Smooth muscle cell (in vitro differentiated cells): ENCODE measurements around the gene RASL10A. TPM values are rescaled to one million over a fixed set of nuclear protein-coding genes. Genes with fewer than 3 reads are reported as not detected.
"Not testable (repeated sequence)": the region's sequence is repeated elsewhere in the genome, so short reads cannot be mapped to it uniquely, and the experiment has no call there.

Experiments used
- DNase-seq: peaks from one replicate; lab custom pipeline; 2025; ENCODE audit not compliant: unreplicated experiment; lab: John Stamatoyannopoulos, UW
- H2AFZ ChIP-seq: fragments of 200-600 bp; sonication (generic); 2 replicates; pipeline ENCODE4 v1.6.0; 2016; ENCODE audit warnings: antibody characterized with exemption, low read depth, mild to moderate bottlenecking
- H3F3A ChIP-seq: fragments of 200-600 bp; sonication (generic); 2 replicates; pipeline ENCODE4 v1.6.0; 2017; ENCODE audit warnings: antibody characterized with exemption, low read depth
- H3K27ac ChIP-seq: fragments of 200-600 bp; sonication (generic); 2 replicates; pipeline ENCODE4 v1.5.1; 2016; ENCODE audit warnings: low read depth, mild to moderate bottlenecking
- H3K27me3 ChIP-seq: fragments of 200-600 bp; sonication (generic); 2 replicates; pipeline ENCODE4 v1.6.1; 2016; ENCODE audit warnings: low read depth, mild to moderate bottlenecking
- H3K36me3 ChIP-seq: fragments of 200-600 bp; sonication (generic); 2 replicates; pipeline ENCODE4 v1.5.1; 2016; ENCODE audit warnings: low read depth
- H3K4me1 ChIP-seq: fragments of 200-600 bp; sonication (generic); 2 replicates; pipeline ENCODE4 v1.5.1; 2016; ENCODE audit warnings: low read depth
- H3K4me2 ChIP-seq: fragments of 200-600 bp; sonication (generic); 2 replicates; pipeline ENCODE4 v1.6.0; 2016; ENCODE audit warnings: mild to moderate bottlenecking
- H3K4me3 ChIP-seq: fragments of 200-600 bp; sonication (generic); 2 replicates; pipeline ENCODE4 v1.5.1; 2016; ENCODE audit warnings: mild to moderate bottlenecking
- H3K79me2 ChIP-seq: fragments of 200-600 bp; sonication (generic); 2 replicates; pipeline ENCODE4 v1.6.0; 2016; ENCODE audit warnings: low read depth, mild to moderate bottlenecking
- H3K9ac ChIP-seq: fragments of 200-600 bp; sonication (generic); 2 replicates; pipeline ENCODE4 v1.6.0; 2016; ENCODE audit warnings: low read depth
- H3K9me3 ChIP-seq: fragments of 200-600 bp; sonication (generic); replicated peaks from 2 replicates; pipeline ENCODE4 v1.5.1; 2016; ENCODE audit warnings: low read depth
- H4K20me1 ChIP-seq: fragments of 200-600 bp; sonication (generic); 2 replicates; pipeline ENCODE4 v1.6.0; 2016; ENCODE audit warnings: low read depth
- CTCF ChIP-seq: fragments of 200-600 bp; sonication (generic); IDR thresholded peaks from 2 replicates; pipeline ENCODE4 v1.5.1; 2017; ENCODE audit warnings: borderline replicate concordance, mild to moderate bottlenecking, antibody characterized with exemption; ENCODE audit not compliant: insufficient read depth, poor library complexity, severe bottlenecking
- WGBS: methylation state at CpG from one replicate; pipeline ENCODE4 v1.1.7; 2016; ENCODE audit warnings: low lambda C conversion rate; 5-methylcytosine and 5-hydroxymethylcytosine counted together
- polyA plus RNA-seq: library from polyadenylated mRNA; unstranded; fragments of >200 nt; fragmentation: Nextera tagmentation; extraction: Ambion mirVana; gene quantifications from 2 replicates; pipeline ENCODE4 v1.2.1, GENCODE V29; 2016
- total RNA-seq: library from RNA; depleted of rRNA; stranded (reverse); fragments of >200 nt; gene quantifications from 2 replicates; pipeline ENCODE4 v1.2.3, GENCODE V29; 2014

RASL10A gene
- total and polyA plus RNA-seq, 2 experiments from 2014 or later: not detected

DNA sequence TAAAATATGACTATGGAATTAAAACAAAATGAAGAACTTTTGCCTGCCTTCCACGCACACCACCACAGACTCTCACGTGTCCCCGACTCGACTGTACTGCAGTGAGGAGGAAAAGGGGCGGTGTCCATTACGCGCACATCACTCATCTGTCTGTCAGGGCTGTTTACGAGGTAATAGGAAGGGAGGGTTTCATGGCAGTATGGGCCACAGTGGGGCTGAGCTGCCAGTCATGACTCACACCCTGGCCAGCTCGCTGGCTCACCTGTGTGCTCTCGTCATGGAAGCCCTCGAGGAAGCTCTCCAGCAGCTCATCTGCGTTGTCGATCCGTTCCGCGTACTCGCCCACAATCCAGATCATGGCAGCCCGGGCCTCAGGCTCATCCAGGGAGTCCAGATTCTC lies 33.5 kb upstream of the RASL10A start:
- H2AFZ ChIP-seq: no peak overlapping the region
- H3K27me3 ChIP-seq: no peaks in the 10 kb centered on the region
- DNase-seq: no peak
- no peaks in the 10 kb centered on the region for H3K9me3 ChIP-seq
- H3K4me3 ChIP-seq: no peak overlapping the region
- no peaks in the 10 kb centered on the region for H3F3A ChIP-seq
- TF ChIP-seq CTCF: no peak
- peaks cover 9% of the 10 kb centered on the region for H3K36me3 ChIP-seq
- no peaks in the 10 kb centered on the region for H3K4me1 ChIP-seq
- H3K79me2 ChIP-seq: no peaks in the 10 kb centered on the region
- WGBS: 88% methylated on average over 18 of the region's 18 CpGs
- no peaks in the 10 kb centered on the region for H4K20me1 ChIP-seq
- H3K4me2 ChIP-seq: no peak overlapping the region
- H3K27ac ChIP-seq: no peak overlapping the region
- H3K9ac ChIP-seq: no peak overlapping the region

DNA sequence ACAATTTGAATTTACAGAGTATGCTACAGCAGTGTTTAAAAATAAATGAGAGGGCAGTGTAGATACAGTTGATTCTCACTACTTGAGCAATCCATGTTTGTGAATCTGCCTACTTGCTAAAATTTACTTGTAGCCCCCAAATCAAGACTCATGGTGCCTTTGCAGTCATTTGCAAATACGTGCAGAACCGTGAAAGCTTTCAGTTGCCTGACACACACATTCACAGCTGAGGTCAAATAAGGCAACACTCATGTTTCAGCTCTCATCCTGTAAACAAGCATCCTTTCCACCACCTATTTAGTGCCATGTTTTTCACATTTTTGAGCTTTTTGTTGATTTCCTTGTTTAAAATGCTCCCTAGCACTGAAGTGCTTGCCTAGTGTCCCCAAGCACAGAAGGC lies 32.5 kb upstream of the RASL10A start:
- Histone ChIP-seq H3K36me3 (peaks cover 9% of the 10 kb centered on the region), H3K79me2 (no peaks in the 10 kb centered on the region), H3K27me3 (no peaks in the 10 kb centered on the region), H2AFZ (no peak overlapping the region), H3K9me3 (no peaks in the 10 kb centered on the region), H3K27ac (no peak overlapping the region), H3K4me2 (no peak overlapping the region), H3K4me3 (no peak overlapping the region), H4K20me1 (no peaks in the 10 kb centered on the region), H3K9ac (no peak overlapping the region), H3K4me1 (no peaks in the 10 kb centered on the region), H3F3A (no peaks in the 10 kb centered on the region)
- 96% methylated on average over 2 of the region's 2 CpGs for WGBS
- no peak for DNase-seq
- no peak for TF ChIP-seq CTCF

DNA sequence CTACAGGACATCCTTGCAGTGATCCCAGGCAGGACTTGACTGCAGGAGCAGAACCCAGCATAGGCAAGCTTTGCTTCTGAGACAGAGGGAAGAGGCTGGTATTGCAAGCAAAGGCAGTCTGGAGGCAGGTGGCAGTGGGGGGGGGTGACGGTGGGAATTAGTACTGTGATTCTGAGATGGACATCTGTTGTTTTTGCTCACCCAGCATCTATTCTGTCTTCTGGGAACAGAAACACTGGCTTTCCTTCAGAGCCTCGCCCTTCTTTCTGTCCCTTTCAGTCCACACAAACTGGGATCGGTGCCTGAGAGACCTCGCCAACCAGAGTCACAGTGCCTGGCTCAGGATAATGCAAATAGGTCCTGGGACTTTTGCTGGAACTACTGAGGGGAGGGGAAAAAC lies 31.2 kb upstream of the RASL10A start:
- no peak overlapping the region for H3K27ac ChIP-seq
- no peak overlapping the region for H3K9ac ChIP-seq
- H3K27me3 ChIP-seq: no peaks in the 10 kb centered on the region
- 91% methylated on average over 4 of the region's 4 CpGs for WGBS
- TF ChIP-seq CTCF: no peak
- no peaks in the 10 kb centered on the region for H3K9me3 ChIP-seq
- H3K4me2 ChIP-seq: no peak overlapping the region
- H3K4me3 ChIP-seq: no peak overlapping the region
- H4K20me1 ChIP-seq: no peaks in the 10 kb centered on the region
- H3K36me3 ChIP-seq: peaks cover 9% of the 10 kb centered on the region
- no peaks in the 10 kb centered on the region for H3K79me2 ChIP-seq
- DNase-seq: no peak
- H3K4me1 ChIP-seq: no peaks in the 10 kb centered on the region
- H2AFZ ChIP-seq: no peak overlapping the region
- no peaks in the 10 kb centered on the region for H3F3A ChIP-seq

- H3K79me2 ChIP-seq: no peaks in the 10 kb centered on the region
- H3F3A ChIP-seq: no peaks in the 10 kb centered on the region
- H3K4me2 ChIP-seq: no peak overlapping the region
- no peaks in the 10 kb centered on the region for H3K9me3 ChIP-seq
- DNase-seq: no peak
- peaks cover 9% of the 10 kb centered on the region for H3K36me3 ChIP-seq
- H3K4me3 ChIP-seq: no peak overlapping the region
- H3K27ac ChIP-seq: no peak overlapping the region
- no peak overlapping the region for H3K9ac ChIP-seq
- no peaks in the 10 kb centered on the region for H3K27me3 ChIP-seq
- TF ChIP-seq CTCF: no peak
- no peaks in the 10 kb centered on the region for H4K20me1 ChIP-seq
- H3K4me1 ChIP-seq: no peaks in the 10 kb centered on the region
- no peak overlapping the region for H2AFZ ChIP-seq
These were observed 30.4 kb upstream of the RASL10A start for GRCh38 chr22:29345932-29346331.

DNA sequence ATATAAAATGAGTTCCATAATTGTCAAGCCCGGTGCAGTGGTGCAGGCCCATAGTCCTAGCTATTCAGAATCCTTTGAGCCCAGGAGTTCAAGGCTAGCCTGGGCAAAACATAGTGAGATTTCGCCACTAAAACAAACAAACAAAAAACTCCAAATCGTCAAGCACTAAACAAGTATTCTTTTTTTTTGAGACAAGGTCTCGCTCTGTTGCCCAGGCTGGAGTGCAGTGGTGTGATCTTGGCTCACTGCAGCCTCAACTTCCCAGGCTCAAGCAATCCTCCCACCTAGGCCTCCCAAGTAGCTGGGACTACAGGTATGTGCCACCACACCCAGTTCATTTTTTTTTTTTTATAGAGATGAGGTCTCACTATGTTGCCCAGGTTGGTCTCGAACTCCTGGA lies 29.4 kb upstream of the RASL10A start:
- H3K4me1 ChIP-seq, H3K36me3 ChIP-seq, H3K27me3 ChIP-seq, H3K27ac ChIP-seq, H3K9ac ChIP-seq, H3K4me2 ChIP-seq, H3K4me3 ChIP-seq, H2AFZ ChIP-seq, H3F3A ChIP-seq, DNase-seq, H3K79me2 ChIP-seq, H4K20me1 ChIP-seq, H3K9me3 ChIP-seq: not testable (repeated sequence)
- WGBS: over 99% methylated on average over 5 of the region's 5 CpGs
